T follicular helper cell (primary cell): ENCODE data around the gene TMEM97.
"Not testable (repeated sequence)": the region's sequence is repeated elsewhere in the genome, so short reads cannot be mapped to it uniquely, and the experiment has no call there.

ENCODE experiments used
- DNase-seq: peaks from one replicate; pipeline ENCODE4 v3.0.0-alpha.2; 2020; ENCODE audit warnings: low read depth
- total RNA-seq, 2 experiments: gene quantifications; one replicate each; lab custom pipeline; 2026; lab: John Stamatoyannopoulos, UW

The TMEM97 gene
- total RNA-seq, result 8.9 to 28.1 reads per million in 2 experiments

DNA sequence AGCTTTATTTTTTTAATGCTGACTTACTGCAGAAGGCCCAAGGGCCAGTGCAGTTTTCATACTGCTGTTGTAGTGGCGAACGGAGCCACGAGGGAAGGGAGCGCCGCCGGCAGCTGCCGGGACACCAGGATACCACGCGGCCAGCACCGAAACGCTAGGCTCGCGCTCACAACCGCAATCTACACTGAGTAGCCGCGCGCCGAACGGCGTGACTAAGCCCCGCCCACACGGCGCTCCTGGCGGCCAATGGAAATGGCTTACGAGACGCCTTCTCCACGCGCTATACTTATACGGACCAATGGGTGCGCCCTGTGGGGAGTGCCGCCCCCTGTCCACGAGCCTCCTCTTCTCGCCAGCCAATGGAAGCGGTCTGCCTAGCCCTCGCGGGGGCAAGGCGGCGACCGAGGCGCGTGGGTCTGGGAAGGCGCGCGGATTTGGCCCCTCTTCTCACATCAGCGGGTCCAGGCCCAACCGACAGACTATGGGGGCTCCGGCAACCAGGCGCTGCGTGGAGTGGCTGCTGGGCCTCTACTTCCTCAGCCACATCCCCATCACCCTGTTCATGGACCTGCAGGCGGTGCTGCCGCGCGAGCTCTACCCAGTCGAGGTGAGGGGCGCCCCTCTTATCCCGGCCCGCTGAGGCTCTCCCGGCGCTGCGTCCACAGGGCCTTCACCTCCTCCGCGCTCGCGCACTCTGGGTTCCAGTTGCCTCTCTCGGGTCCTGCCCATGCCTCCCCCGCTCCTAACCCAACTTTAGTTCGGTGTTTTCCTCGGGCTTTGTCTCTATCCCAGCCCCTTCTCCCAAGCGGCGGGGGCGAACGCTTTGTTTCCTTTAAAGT is at the start of gene TMEM97:
TMEM97 (plus strand) TSS at position 442 of the 839 bp plus-strand sequence; CDS start at position 482, 40 bp downstream.
- peak; percentile 89 for DNase-seq

DNA sequence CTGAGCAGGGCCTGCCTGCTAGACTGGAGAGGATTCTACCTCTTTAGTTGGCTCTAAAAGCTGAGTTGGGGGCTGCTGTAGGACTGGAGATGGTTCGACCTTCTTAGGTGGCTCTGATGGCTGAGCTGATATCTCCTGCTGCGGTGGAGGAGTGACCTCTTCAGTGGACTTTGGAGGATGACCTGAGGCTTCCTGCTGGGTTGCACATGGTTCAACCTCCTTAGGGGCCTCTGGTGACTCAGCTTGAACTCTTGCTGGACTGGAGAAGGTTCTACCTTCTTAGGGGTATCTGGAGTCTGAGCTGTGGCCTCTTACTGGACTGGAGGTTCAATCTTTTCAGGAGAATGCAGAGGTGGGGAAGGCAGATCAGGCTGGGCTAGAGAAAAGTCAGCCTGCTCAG is 48.9 kb upstream of the TMEM97 start:
- DNase-seq, result no peak

DNA sequence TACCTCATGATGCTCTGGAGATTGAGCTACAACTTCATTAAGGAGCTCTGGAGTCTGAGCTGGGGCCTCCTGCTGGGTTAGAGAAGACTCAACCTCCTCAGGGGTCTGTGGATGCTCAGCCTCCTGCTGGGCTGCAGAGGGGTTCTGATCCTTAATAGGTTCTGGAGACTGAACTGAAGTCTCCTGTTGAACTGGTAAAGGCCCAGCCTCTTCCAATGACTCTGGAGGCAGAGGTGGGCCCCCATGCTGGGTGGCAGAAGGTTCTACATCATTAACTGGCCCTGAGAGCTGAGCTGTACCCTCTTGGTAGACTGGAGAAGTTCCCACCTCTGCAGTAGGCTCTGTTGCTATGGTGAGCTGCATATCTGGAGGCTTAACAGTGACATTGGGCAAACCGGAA is 48.1 kb upstream of the TMEM97 start:
- no peak for DNase-seq

DNA sequence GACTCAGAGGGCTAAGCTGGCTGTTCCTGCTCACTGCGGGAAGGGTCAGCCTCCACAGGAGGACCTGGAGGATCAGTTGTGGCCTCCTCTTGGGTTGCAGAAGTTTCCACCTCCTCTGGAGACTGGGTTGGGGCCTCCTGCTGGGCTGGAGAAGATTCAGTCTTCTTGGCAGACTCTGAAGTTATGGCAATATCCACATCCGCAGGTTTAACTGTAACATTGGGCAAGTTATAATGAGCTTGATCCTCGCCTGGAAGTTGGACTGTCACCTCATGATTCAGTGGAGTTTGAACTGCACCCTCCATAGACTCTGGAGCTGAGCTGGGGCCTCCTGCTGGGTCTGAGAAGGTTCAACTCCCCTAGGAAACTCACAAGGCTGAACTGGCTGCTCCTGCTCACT is 47.6 kb upstream of the TMEM97 start:
- no peak for DNase-seq

DNA sequence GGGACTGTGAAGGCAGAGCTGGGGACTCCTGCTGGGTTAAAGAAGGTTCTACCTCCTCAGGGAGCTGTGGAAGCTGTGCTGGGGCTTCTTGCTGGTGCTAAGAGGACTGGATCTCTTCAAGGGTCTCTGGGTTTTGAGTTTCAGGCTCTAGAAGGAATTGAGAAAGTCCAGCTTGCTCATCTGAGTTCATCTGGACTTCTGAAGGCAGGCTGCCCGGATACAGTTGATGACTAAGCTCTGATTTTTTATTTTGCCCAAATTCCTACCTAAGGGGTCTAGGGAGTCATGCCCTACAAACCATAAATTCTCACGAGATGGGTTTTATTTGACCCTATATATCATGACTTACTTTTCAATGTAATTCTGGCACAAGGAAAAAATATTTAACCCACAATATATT is 46.8 kb upstream of the TMEM97 start:
- no peak for DNase-seq

DNA sequence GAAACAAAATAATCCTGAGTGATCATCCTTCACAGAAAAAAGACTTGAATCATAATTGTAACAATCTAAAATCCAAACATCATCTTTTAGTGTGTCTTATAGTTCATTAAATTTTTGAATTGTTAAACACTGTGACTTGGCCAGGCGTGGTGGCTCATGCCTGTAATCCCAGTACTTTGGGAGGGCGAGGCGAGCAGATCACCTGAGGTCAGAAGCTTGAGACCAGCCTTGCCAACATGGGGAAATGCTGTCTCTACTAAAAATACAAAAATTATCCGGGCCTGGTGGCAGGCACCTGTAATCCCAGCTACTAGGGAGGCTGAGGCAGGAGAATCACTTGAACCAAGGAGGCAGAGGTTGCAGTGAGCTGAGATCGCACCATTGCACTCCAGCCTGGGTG is 45.7 kb upstream of the TMEM97 start:
- not testable (repeated sequence) for DNase-seq

DNA sequence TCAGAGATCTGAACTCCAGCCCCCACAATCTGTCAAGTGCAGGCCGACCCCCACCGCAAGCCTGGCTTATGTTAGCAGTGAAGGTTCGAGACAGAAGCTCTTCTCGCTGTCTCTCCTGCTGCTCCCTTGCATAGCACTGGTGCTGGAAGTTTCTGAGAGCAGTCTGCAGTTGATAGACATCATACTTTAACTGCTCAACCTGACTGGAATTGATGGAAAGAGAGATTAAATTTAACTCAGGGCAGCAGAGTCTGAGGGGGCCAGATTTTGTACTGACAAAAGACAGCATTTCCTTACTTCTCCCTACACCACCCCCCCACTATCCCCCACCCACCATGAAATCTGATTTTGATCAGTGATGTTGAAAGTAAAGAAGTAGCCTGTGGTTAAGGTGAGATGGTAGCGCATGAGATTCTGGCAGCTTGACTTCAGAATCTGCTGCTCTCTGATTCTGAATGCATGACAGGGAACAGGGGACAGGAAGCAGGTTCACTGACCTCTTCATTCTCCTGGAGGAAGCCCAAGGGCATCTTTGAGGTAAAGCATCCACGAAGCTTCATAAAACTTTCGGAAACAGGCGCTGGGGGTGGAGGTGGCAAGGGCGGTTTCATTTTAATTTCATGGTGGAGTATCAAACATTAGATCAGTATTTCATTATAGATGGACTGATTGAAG is 44.3 kb upstream of the TMEM97 start:
- DNase-seq, result no peak

DNA sequence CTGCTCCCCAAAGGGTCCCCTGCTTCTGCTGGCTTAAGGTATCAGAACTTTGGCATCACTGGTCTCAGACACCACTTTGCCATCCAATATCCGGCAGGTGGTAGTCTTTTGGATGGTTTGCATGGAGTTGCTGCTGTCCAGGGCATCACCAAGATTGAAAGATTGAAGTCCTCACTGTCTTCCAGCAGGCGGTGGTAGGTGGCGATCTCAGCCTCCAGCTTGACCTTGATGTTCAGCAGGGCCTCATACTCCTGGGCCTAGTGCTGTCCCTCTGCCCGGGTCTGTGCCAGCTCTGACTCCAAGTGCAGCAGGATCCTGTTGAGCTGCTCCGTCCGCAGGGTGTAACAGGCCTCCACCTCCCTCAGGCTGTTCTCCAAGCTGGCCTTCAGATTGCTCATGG is 43.0 kb upstream of the TMEM97 start:
- DNase-seq, result no peak

DNA sequence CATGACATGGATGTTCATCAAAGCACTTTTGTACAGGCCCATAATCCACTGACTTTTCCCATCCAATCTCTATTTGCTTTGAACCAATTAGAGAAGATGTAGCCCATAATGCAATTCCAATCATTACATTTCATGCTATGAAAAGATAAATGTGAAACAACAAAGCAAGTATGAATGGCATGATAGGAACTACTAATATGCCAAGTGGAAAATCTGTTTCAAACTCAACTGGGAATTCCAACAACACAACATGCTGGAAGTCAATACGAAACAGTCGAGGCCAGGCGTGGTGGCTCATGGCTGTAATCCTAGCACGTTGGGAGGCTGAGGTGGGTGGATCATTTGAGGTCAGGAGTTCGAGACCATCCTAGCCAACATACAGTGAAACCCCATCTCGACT is 39.6 kb upstream of the TMEM97 start:
- DNase-seq, result no peak

DNA sequence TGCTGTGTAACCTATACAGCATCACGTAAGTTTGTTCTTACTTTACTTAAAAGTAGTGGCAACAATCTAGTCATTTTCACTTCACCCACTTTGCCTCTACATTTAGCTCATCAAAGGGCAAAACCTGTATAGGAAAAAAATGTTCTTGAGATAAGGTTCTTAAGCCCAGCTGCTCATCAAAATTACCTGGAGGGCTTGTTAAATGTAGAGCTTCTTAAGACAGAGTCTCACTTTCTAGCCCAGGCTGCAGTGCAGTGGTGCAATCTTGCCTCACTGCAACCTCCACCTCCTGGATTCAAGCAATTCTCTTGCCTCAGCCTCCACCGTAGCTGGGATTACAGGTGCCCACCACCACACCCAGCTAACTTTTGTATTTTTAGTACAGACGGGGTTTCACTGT is 38.2 kb upstream of the TMEM97 start:
- no peak for DNase-seq

DNA sequence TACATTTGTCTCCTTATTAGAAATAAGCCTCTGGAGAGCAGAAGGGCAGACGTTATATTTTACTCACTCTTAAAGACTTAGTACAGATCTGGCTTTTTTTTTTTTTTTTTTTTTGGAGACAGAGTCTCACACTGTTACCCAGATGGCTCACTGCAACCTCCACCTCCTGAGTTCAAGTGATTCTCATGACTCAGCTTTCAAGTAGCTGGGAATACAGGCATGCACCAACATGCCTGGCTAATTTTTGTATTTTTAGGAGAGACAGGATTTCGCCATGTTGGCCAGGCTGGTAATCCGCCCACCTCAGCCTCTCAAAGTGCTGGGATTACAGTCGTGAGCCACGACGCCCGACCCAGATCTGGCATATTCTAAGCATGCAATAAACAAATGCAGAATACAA is 36.4 kb upstream of the TMEM97 start:
- no peak for DNase-seq

DNA sequence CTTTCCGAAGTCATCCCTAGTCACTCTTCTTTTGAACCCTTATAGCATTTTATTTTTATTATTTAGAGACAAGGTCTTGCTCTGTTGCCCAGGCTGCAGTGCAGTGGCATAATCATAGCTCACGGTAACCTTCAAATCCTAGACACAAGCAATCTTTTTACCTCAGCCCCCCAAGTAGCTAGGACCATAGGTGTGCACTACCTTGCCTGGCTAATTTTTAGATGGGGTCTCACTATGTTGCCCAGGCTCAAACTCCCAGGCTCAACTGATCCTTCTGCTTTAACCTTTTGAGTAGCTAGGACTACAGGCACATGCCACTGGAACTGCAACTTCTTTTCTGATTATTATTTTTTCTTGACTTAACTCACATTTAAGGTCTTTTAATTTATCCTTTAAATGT is 33.0 kb upstream of the TMEM97 start:
- DNase-seq, result no peak

DNA sequence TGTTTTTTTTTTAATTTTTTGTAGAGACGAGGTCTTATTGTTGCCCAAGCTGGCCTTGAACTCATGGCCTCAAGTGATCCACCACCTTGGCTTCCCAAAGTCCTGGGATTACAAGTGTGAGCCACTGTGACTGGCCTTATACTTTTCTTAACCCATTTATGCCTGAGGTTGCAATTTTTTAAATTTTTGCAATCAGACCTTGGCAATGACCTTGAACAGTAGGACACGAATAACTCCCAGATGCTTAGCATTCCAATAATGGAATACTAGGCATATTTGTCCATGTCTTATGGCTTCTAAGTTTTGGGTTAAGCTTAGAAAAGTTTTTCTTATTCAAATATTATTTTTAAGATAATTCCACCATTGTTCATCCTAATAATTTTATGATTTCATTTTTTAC is 28.3 kb upstream of the TMEM97 start:
- DNase-seq, result no peak

DNA sequence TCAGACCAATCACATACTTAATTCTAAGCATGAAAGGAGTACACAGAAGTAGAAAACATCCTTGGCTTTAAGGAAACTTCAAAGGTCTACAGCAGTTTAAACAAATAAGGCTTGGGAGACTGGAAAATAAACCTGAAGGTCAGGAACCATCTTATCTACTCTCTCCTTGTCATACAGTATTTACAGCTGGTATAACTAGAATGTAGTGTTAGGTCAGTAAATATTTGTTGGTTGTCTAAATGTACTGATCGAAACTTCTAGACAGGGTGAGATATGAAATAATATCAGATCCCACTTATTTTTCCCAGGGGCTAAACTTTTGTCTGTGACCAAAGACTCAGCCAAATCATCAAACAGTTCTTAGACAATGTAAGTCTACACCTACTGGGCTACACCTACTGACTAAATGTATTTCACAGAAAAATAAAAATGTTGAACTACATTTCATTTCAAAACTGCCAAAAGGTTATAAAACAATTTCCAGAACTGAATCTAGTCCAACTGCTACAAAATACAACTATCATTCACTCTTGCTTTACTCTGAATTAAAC is 27.1 kb upstream of the TMEM97 start:
- no peak for DNase-seq

DNA sequence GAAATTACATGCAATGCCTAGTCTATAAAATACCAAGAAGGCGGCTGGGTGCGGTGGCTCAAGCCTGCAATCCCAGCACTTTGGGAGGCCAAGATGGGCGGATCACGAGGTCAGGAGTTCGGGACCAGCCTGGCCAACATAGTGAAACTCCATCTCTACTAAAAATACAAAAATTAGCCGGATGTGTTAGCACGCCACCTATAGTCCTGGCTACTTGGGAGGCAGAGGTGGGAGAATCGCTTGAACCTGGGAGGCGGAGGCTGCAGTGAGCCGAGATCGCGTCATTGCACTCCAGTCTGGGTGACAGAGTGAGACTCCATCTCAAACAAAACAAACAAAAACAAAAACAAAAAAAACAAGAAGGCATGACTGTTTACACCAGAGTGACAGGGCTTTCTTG is 26.1 kb upstream of the TMEM97 start:
- DNase-seq, result not testable (repeated sequence)

DNA sequence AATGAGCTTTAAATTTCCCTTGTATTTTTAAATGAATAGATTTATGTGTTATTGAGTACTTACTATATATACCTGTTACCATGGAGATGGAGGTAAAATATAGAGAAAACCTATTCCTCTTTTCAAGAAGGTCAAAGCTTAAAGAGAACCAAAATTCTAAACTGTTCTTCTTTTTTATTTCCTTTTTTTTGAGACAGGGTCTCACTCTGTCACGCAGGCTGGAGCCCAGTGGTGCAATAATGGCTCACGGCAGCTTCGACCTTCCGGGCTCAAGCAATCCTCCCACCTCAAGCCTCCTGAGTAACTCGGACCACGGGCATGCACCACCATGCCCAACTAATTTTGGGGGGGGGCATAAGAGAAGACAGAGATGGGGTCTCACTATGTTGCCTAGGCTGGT is 25.0 kb upstream of the TMEM97 start:
- no peak for DNase-seq

DNA sequence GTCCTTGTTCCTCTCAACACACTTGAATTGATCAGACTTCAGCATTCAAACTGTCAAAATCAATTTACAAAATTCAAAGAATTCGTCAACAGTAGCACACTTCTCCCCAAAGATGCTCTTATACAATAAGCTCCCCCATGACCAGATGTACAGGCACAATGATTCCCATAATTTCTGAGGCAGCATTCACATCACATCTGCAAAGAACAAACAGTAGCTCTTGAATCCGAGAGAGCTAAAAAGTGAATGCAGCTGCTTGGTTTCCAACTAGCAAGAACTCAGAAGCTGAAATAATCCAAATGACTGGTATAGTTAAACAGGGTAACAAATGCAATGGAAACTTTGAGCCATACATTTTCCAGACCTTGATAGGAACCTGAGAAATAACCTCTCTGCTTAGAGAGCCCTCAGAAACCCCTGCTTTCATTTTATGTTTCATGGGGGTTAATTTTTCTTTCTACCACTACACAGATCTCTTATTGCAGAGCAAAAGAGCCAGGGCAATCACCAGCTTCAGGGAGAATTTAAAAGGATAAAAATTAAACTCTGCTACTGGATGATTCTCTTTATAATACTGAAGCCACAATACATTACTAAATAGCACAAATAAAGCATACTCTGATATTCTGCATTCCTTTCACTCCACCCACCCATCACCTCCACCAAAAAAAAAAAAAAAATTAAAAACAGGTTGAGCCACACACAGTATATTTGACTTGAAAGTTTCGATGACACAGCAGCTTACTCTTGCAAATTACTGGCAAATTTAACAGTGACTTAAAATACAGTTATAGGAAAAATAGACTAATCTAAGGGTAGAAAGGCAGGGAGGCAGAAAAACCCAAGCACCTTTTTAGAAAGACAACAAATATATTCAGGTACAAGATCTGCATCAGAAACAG is 23.1 kb upstream of the TMEM97 start:
- DNase-seq, result no peak

DNA sequence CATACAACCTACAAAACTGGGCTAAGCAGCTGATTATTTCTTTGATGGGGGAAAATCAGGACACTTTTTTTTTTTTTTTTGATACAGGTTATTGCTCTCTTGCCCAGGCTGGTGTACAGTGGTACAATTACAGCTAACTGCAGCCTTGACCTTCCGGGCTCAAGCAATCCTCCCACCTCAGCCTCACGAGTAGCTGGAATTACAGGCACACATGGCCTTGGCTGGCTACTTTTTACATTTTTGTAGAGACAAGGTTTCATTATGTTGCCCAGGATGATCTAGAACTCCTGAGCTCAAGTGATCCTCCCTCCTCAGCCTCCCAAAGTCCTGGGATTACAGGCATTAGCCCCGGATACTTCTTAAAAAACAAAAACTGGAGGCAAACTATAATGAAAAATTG is 20.6 kb upstream of the TMEM97 start:
- no peak for DNase-seq

DNA sequence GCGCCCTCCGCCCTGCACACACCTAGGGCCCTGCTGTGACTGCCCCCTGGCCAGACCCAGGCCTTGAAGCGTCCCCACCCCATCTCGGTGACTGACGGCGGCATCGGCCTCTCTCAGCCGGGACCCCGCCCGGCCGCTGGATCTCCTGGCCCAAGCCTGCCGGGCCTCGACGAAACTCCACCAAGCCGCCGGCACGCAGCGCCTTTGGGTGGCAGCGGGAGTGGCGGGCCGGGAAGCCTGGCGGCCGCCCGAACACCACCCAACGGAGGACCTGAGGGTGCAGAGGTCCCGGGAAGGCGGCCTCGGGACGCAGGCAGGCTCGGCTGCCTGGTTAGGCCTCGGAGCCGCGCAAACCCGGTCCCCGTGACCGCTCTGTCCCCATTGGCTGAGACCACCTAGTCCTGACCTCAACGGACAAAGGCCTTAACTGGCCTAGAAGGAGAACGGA is 12.0 kb upstream of the TMEM97 start:
- no peak for DNase-seq

DNA sequence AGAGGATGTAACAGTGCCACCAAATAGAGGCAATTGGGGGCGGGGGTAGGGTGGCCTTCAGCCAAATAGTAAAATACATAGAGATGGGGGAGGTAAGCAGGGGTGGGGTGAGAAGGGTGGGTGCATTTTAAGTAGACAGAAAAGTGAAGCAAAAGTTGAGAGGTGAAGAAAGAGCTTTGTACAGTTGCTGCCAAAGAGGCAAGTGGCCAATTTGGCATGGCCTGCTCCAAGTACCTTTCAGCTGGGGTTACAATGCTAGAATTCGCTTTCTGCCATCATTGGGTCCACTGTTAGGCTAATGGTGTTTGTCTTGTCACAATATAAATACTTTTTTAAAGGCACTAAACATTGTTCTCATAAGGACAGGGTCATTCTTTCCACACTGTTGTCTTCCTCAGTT is 5.2 kb upstream of the TMEM97 start:
- DNase-seq, result no peak

DNA sequence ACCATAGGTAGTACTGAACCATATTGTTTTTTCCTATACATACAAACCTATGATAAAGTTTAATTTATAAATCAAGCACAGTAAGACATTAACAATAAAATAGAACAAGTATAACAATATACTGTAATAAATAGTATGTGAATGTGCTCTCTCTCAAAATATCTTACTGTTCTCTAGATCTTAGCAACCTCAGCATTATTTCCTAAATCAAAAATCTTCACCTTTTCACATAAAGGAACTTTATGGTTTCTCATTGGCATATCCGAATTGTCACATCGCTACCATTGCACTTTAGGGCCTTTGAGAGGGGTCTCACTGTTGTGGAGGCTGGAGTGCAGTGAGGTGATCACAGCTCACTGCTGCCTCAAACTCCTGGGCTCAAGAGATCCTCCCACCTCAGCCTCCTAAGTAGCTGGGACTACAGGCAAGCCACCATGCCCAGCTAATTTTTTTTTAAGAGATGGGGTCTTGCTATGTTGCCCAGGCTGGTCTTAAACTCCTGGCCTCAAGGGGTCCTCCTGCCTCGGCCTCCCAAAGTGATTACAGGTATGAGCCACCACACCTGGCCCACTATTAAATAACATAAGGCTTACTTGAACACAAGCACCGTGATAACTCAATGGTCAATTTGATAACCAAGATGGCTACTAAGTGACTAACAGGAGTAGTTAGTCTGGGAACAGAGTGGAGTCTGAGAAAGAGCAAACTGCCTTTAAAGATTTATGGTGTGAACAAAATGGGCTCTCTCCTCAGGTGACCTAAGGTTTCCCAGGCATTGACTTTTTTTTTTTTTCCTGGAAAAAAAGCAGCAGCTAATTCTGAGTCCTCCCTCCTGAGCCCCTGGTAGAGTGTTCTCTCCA is 2.9 kb upstream of the TMEM97 start:
- no peak for DNase-seq
